Measurements from ENCODE around the gene MYO1F.
"Not testable (repeated sequence)": the region's sequence is repeated elsewhere in the genome, so short reads cannot be mapped to it uniquely, and the experiment has no call there.

The MYO1F gene

DNA sequence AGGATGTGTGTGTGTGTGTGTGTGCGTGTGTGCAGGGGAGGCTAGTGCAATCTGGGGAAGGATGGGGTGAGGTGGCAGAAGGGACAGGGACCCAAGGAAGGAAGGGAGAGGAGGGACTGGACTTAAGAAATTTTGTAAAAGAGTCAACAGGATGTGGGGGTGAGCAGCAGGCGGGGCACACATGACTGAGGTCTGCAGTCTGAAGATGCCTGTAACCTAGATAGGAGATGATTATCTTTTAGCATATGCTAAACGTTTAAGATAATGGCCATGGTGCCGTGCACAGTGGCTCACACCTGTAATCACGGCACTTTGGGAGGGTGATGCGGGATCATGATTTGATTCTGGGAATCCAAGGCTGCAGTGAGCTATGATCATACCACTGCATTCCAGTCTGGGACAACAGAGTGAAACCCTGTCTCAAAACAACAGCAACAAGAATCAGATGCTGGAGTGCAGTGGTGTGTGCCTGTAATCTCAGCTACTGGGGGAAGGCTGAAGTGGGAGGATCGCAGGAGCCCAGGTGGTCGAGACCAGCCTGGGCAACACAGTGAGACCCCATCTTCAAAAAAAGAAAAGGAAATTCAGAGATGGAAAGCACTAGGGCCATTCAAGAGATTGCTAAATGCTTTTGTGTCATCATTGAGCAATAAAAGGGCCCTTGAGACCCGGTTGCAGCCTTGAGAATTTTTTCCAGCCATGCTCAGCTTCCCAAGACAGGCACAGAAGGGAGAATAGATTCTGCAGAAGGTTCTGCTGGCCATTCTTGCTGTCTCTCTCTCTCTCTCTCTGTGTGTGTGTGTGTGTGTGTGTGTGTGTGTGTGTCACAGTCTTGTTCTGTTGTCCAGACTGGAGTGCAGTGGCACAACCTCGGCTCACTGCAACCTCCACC, 59.4 kb downstream of the MYO1F start:
- no peak for DNase-seq (ENCODE audit: low spot score)

- no peak for DNase-seq (ENCODE audit: low spot score)
Observed at GRCh38 chr19:8515317-8515716, 61.9 kb downstream of the MYO1F start.

GRCh38 chr19:8514505-8515009, 62.7 kb downstream of the MYO1F start:
- not testable (repeated sequence) for DNase-seq (ENCODE audit: low spot score)

- peak; percentile 97 for DNase-seq (ENCODE audit: low spot score)
Observed at GRCh38 chr19:8513687-8514504, 63.3 kb downstream of the MYO1F start, which contains the start of gene ZNF414. Gene ZNF414, minus strand, starts transcription at chr19:8514167. Its CDS starts 121 bp downstream, at chr19:8514046.

DNA sequence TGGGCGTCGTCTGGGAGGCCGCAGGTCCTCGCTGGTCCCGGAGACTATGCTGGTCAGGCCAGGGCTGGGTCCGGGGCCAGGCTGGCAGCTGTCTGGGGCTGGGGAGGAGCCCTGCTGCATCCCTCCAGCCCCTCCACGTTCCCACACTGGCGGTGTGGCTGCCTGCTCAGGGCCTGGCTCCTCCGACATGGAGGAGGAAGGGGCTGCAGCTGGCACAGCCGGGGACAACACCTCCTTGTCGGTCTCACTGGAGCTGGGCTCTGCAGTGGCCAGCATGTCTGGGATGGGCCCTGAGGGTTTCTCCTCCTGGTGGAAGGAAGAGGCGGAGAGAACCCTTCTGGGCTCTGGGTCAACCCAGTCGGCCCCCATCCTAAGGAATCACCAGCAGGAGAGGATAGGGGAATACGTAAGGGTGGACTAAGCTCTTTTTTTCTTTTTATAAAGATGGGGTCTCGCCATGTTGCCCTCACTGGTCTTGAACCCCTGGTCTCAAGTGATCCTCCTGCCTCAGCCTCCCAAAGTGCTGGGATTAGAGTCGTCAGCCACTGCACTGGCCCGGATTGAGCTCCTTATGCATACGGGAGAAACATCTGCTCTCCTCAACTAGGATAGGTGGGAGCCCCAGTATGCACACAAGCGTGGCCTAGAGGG, 64.1 kb downstream of the MYO1F start:
- DNase-seq (ENCODE audit: low spot score), result no peak

DNA sequence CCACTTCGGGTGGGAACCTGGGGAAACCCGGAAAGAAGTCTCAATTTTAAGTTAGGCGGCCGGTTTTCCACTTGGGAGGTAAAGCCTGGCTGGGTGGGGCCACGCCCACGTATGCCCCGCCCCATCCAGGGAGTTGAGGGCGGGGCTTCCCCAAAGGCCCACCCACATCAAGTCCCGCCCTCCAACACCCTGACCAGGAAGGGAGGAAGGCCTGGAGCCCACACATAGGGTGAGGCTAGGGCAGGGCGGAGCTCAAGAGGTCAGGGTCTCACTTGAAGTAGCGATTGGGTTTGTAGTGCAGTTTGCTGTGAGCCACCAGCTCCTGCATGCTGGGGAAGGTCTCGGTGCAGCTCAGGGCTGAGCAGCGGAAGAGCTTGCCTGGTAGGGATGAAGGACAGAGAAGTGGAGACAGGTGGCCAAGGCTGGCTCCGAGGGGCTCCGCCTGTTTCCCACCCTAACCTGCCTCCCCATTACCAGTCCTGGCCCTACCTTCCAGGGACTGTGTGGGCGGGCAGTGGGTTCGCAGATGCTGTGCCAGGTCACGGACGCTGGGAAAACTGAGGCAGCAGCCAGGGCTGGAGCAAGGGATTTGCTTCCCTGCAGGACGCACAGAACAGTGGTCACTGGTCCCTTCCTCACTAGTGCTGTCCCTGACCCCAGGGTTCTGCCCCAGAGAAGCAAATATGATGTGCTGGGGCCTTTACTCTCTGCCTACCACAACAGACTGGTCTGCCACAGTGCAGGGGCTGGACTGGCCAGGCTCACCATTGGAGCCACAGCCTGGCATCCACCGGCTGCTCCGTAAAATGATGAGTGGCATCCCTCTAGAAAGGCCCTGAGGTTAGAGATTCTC, 64.9 kb downstream of the MYO1F start:
- no peak for DNase-seq (ENCODE audit: low spot score)

GRCh38 chr19:8511573-8512101, 65.6 kb downstream of the MYO1F start:
- DNase-seq (ENCODE audit: low spot score), result no peak

GRCh38 chr19:8510589-8511115, 66.6 kb downstream of the MYO1F start:
- DNase-seq (ENCODE audit: low spot score), result no peak

DNA sequence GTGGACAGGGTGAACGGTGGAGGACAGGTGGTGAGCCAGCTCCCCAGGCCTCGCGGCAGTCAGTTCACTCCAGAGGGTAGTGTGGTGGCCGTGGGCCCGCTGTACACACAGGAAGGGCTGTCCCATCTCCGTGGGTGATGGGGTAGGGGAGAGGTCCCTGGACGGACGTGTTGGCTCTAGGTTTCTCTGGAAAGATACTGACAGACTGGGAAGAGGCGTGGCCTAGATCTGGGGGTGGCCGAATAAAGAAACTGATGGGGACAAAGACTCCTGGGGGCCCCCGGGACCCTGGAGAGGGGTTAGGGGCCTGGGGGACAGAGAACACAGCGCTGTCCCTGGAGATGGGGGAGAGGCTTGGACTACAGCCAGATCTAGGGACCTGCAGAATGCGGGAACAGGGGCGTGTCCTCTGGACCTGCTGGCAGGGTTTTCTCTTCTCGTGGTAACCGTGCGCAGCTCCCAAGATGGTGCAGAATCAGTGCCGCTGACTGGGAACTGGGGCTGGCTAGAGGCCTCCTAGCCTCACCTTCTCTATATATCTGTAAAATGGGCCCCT, 70.8 kb downstream of the MYO1F start:
- DNase-seq (ENCODE audit: low spot score), result no peak

DNA sequence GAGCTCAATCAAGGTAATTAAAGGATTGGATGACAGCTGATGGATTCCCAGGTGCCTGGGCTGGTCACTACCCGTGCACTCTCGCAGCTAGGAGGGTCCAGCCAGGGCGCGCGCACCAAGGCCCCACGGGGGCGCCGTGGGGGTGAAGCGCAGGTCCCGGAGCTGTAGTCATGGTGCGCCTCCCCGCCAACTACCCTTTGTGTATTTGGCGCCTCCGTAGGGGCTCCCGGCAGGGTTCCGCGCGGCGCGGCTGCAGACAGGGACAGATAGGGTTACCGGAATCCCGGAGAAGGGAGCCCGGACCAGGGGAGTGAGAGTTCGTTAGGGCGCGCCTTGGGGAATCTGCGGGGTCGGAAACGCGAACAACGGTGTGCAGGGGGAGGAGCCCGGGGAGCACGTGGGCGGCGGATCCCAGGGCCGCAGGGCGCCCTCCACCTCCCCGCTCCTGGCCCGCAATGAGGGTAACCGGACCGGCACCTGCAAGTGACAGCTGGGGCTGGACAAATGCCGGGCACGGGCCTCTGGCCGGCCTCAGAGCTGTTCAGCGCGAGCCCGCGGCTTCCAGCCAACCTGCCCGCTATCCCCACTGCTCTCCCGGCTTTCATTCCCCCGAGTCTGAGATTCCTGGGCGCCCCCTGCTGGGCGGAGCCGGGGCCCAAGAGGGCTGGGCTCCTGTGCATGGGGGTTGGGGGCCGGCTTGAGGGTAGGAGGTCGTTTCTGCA, 71.4 kb downstream of the MYO1F start:
- peak; percentile 93 for DNase-seq (ENCODE audit: low spot score)

DNA sequence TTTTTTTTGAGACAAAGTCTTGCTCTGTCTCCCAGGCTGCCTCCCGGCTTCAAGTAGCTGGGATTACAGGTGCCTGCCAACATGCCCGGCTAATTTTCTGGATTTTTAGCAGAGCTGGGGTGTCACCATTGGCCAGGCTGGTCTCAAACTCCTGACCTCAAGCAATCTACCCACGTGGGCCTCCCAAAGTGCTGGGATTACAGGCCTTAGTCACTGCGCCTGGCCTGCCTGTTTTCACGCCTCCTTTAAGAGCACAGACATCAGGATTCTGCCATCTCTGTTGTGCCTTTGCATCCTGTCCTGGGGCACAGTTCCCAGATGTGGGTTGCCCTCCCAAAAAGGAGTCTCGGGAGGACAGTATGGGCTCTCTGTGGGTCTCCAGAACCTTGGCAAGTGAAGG, 72.3 kb downstream of the MYO1F start:
- no peak for DNase-seq (ENCODE audit: low spot score)

- no peak for DNase-seq (ENCODE audit: low spot score)
Observed at GRCh38 chr19:8504171-8504570, 73.1 kb downstream of the MYO1F start.

GRCh38 chr19:8503510-8503909, 73.7 kb downstream of the MYO1F start:
- no peak for DNase-seq (ENCODE audit: low spot score)

- no peak for DNase-seq (ENCODE audit: low spot score)
Observed at GRCh38 chr19:8501981-8502380, 75.3 kb downstream of the MYO1F start.

GRCh38 chr19:8501516-8501915, 75.7 kb downstream of the MYO1F start:
- DNase-seq (ENCODE audit: low spot score), result no peak

- DNase-seq (ENCODE audit: low spot score), result no peak
Observed at GRCh38 chr19:8500158-8500557, 77.1 kb downstream of the MYO1F start.

GRCh38 chr19:8499048-8499833, 78.0 kb downstream of the MYO1F start:
- no peak for DNase-seq (ENCODE audit: low spot score)

DNA sequence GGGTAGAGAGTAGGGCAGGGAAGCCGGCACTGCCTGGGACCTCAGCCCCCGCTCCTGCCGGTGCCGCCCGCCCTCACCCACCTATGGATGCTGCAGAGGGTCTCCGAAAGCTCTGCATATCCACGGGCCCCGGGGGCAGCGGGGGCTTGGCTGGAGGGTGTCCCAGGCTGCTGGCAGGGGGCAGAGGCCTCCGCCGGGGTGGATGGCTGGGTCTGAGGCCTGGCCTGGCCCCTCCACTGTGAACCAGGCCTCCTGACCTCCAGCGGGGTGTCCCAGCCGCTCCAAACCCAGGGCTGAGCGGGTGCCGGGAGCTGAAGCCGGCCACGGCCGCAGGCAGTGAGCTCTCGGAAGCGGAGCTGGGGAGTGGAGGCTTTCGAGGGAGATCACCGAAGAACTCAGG, 78.9 kb downstream of the MYO1F start:
- DNase-seq (ENCODE audit: low spot score), result no peak

GRCh38 chr19:8494158-8494557, 83.1 kb downstream of the MYO1F start:
- DNase-seq (ENCODE audit: low spot score), result no peak
